CD14-positive monocyte (primary cell): Measurements from ENCODE around the gene FKBP6. TPM values are rescaled to one million over a fixed set of nuclear protein-coding genes. Genes with fewer than 3 reads are reported as not detected.
"Not testable (repeated sequence)": the region's sequence is repeated elsewhere in the genome, so short reads cannot be mapped to it uniquely, and the experiment has no call there.

Source experiments
- DNase-seq, 3 donors: peaks; one replicate each; pipeline ENCODE4 v3.0.0-alpha.2; 2011 to 2022
- H2AFZ ChIP-seq: 2 replicates; pipeline ENCODE4 v1.6.0; 2012; ENCODE audit warnings: mild to moderate bottlenecking, low read depth, low read length, inconsistent platforms; ENCODE audit not compliant: insufficient read depth, poor library complexity, severe bottlenecking
- H3K27ac ChIP-seq, 2 donors: 1 replicate in 1 of 2; 2 replicates in 1 of 2; pipeline ENCODE4 v1.5.1; 2012 to 2013; ENCODE audit warnings: low read length in 2 of 2, control low read depth in 1 of 2, inconsistent platforms in 1 of 2, low read depth in 1 of 2, mild to moderate bottlenecking in 1 of 2
- H3K27me3 ChIP-seq, 2 donors: one replicate each; pipeline versions ENCODE4 v1.6.0 to v1.6.1; 2011 to 2013; ENCODE audit warnings: low read length in 2 of 2; ENCODE audit not compliant: control insufficient read depth in 2 of 2, insufficient read depth in 2 of 2
- H3K36me3 ChIP-seq, 2 donors: replicated peaks in 1 of 2; 1 replicate in 1 of 2; 2 replicates in 1 of 2; pipeline versions ENCODE4 v1.5.1 to v1.6.1; 2012 to 2013; ENCODE audit warnings: low read length in 2 of 2, control low read depth in 1 of 2, inconsistent platforms in 1 of 2, mild to moderate bottlenecking in 1 of 2; ENCODE audit not compliant: insufficient read depth in 2 of 2, control insufficient read depth in 1 of 2
- H3K4me1 ChIP-seq, 2 donors: 1 replicate in 1 of 2; 2 replicates in 1 of 2; pipeline versions ENCODE4 v1.5.1 to v1.6.1; 2012 to 2013; ENCODE audit warnings: low read length in 2 of 2, control low read depth in 1 of 2, inconsistent platforms in 1 of 2, mild to moderate bottlenecking in 1 of 2, moderate library complexity in 1 of 2; ENCODE audit not compliant: insufficient read depth in 2 of 2, control insufficient read depth in 1 of 2
- H3K4me2 ChIP-seq: replicated peaks from 2 replicates; pipeline ENCODE3; 2012; ENCODE audit warnings: low read length, moderate library complexity, mild to moderate bottlenecking; ENCODE audit not compliant: poor library complexity, severe bottlenecking; ENCODE audit errors: extremely low read depth
- H3K4me3 ChIP-seq, 3 experiments: fragments of 200-600 bp in 1 of 3; sonication (generic) in 1 of 3; replicated peaks in 1 of 3; 1 replicate in 2 of 3; 2 replicates in 1 of 3; pipeline ENCODE4 v1.5.1; 2011 to 2013; ENCODE audit warnings: low read length in 3 of 3, mild to moderate bottlenecking in 3 of 3, control low read depth in 2 of 3, low read depth in 2 of 3, inconsistent platforms in 1 of 3, moderate library complexity in 1 of 3
- H3K79me2 ChIP-seq: 2 replicates; pipeline ENCODE4 v1.6.0; 2012; ENCODE audit warnings: mild to moderate bottlenecking, control low read depth, inconsistent platforms, low read length, moderate library complexity; ENCODE audit not compliant: insufficient read depth
- H3K9ac ChIP-seq: 2 replicates; pipeline ENCODE4 v1.6.0; 2017; ENCODE audit warnings: low read length, mild to moderate bottlenecking; ENCODE audit not compliant: insufficient read depth, poor library complexity, severe bottlenecking
- H3K9me3 ChIP-seq, 2 donors: replicated peaks in 1 of 2; 1 replicate in 1 of 2; 2 replicates in 1 of 2; pipeline versions ENCODE4 v1.5.1 to v1.6.1; 2012 to 2013; ENCODE audit warnings: low read length in 2 of 2, control low read depth in 1 of 2; ENCODE audit not compliant: control insufficient read depth in 1 of 2, insufficient read depth in 1 of 2
- H4K20me1 ChIP-seq: 2 replicates; pipeline ENCODE4 v1.6.0; 2012; ENCODE audit warnings: mild to moderate bottlenecking, low read length, control low read depth, moderate library complexity; ENCODE audit not compliant: insufficient read depth
- H3K27ac Mint-ChIP-seq, 7 donors: one replicate each; pipeline ENCODE4 v1.8.0; 2020; ENCODE audit warnings: mild to moderate bottlenecking in 7 of 7, mixed read lengths in 7 of 7, moderate library complexity in 6 of 7, inconsistent platforms in 2 of 7
- H3K27me3 Mint-ChIP-seq, 3 donors: one replicate each; pipeline ENCODE4 v1.8.0; 2021 to 2022; ENCODE audit warnings: low read depth in 3 of 3, mild to moderate bottlenecking in 3 of 3, mixed read lengths in 3 of 3, moderate library complexity in 3 of 3, inconsistent platforms in 1 of 3
- H3K36me3 Mint-ChIP-seq, 2 donors: one replicate each; pipeline ENCODE4 v1.8.0; 2020; ENCODE audit warnings: mixed read lengths in 2 of 2, inconsistent platforms in 1 of 2, mild to moderate bottlenecking in 1 of 2
- H3K4me1 Mint-ChIP-seq: one replicate; pipeline ENCODE4 v1.8.0; 2020; ENCODE audit warnings: mild to moderate bottlenecking, mixed read lengths
- H3K4me3 Mint-ChIP-seq, 2 donors: one replicate each; pipeline ENCODE4 v1.8.0; 2020; ENCODE audit warnings: mild to moderate bottlenecking in 2 of 2, mixed read lengths in 2 of 2, moderate library complexity in 1 of 2
- H3K9me3 Mint-ChIP-seq, 7 donors: one replicate each; pipeline ENCODE4 v1.8.0; 2020 to 2022; ENCODE audit warnings: mixed read lengths in 7 of 7, mild to moderate bottlenecking in 6 of 7, moderate library complexity in 6 of 7, inconsistent platforms in 2 of 7
- CTCF ChIP-seq: fragments of 200-600 bp; IDR thresholded peaks from one replicate; pipeline ENCODE4 v1.8.0; 2022; ENCODE audit warnings: antibody characterized with exemption, mild to moderate bottlenecking
- WGBS: methylation state at CpG from one replicate; pipeline ENCODE4 v1.1.5; 2013; ENCODE audit warnings: missing lambda C conversion rate; ENCODE audit not compliant: insufficient coverage; 5-methylcytosine and 5-hydroxymethylcytosine counted together
- intact Hi-C, 2 donors: fragments of 100-400 bp; cut with micrococcal nuclease; formaldehyde crosslinking; loops; one replicate each; pipeline versions ENCODE4 v1.15.0 to v1.15.1; 2023
- polyA plus RNA-seq, 3 donors: library from polyadenylated mRNA; depleted of rRNA in 1 of 3; unstranded in 2 of 3; stranded (reverse) in 1 of 3; fragments of 300-500 nt in 2 of 3; fragments of >200 nt in 1 of 3; fragmentation: Illumina TruSeq in 2 of 3; gene quantifications; 1 replicate in 2 of 3; 2 replicates in 1 of 3; pipeline ENCODE4 v1.2.3, GENCODE V29; 2012 to 2021

Gene FKBP6
- polyA plus RNA-seq, 3 donors, result 0.17 TPM; not detected in 2

- Histone ChIP-seq H3K9me3 (peaks cover 0 to 2% of the 10 kb centered on the region in 2 donors), H3K4me3 (no peak overlapping the region), H3K27me3 (peaks cover 0 to 23% of the 10 kb centered on the region in 2 donors), H3K4me2 (no peak overlapping the region), H3K9ac (no peak overlapping the region), H3K36me3 (no peaks in the 10 kb centered on the region), H3K4me1 (peaks cover 0 to 4% of the 10 kb centered on the region in 2 donors), H3K79me2 (no peaks in the 10 kb centered on the region), H3K27ac (no peak overlapping the region), H2AFZ (no peak overlapping the region), H4K20me1 (no peaks in the 10 kb centered on the region)
- peaks cover 13% of the 10 kb centered on the region for H3K4me1 Mint-ChIP-seq
- H3K27me3 Mint-ChIP-seq, result peaks cover 28 to 31% (median 31%) of the 10 kb centered on the region in 3 donors
- DNase-seq, result no peak
- H3K9me3 Mint-ChIP-seq, result peaks cover 0 to 12% (median 4%) of the 10 kb centered on the region in 7 donors
- intact Hi-C loops, result no loop called here
- H3K4me3 Mint-ChIP-seq, result no peak overlapping the region
- peak overlapping the region in 1 of 7 donors; percentile 42 for H3K27ac Mint-ChIP-seq
- TF ChIP-seq CTCF, result no peak
- H3K36me3 Mint-ChIP-seq, result peaks cover 0 to 2% of the 10 kb centered on the region in 2 donors
- WGBS, result 89% methylated on average over 13 of the region's 13 CpGs
These were observed 45.8 kb downstream of the FKBP6 start for GRCh38 chr7:73373741-73374140.

GRCh38 chr7:73376262-73376661, 48.3 kb downstream of the FKBP6 start:
- peaks cover 0 to 12% (median 4%) of the 10 kb centered on the region in 7 donors for H3K9me3 Mint-ChIP-seq
- H3K4me1 Mint-ChIP-seq, result peaks cover 13% of the 10 kb centered on the region
- H3K4me3 ChIP-seq, H3K27ac ChIP-seq, DNase-seq, H4K20me1 ChIP-seq, H3K9me3 ChIP-seq, H3K36me3 Mint-ChIP-seq, H2AFZ ChIP-seq, H3K79me2 ChIP-seq, H3K36me3 ChIP-seq, H3K4me1 ChIP-seq, intact Hi-C loops, H3K27ac Mint-ChIP-seq, H3K9ac ChIP-seq, H3K4me2 ChIP-seq: not testable (repeated sequence)
- H3K4me3 Mint-ChIP-seq, result peak overlapping the region in 1 of 2 donors; percentile 57
- 53% methylated on average over 4 of the region's 4 CpGs for WGBS
- H3K27me3 Mint-ChIP-seq, result peaks cover 28 to 31% (median 30%) of the 10 kb centered on the region in 3 donors
- H3K27me3 ChIP-seq, result peaks cover 0 to 23% of the 10 kb centered on the region in 2 donors
